Fibroblast of upper back skin (primary cell): ENCODE data around the gene TMEM9B.
"Not testable (repeated sequence)": the region's sequence is repeated elsewhere in the genome, so short reads cannot be mapped to it uniquely, and the experiment has no call there.

ENCODE experiments used
- DNase-seq: peaks from one replicate; pipeline ENCODE4 v3.0.0-alpha.2; 2013

Gene TMEM9B

GRCh38 chr11:8971924-8972316 lies 7.7 kb upstream of the TMEM9B start:
- DNase-seq: no peak

GRCh38 chr11:8971196-8971923 lies 7.1 kb upstream of the TMEM9B start:
- DNase-seq: no peak

GRCh38 chr11:8967184-8967583 lies 2.9 kb upstream of the TMEM9B start:
- DNase-seq: no peak

GRCh38 chr11:8963569-8964323 lies 496 bp downstream of the TMEM9B start:
- DNase-seq: no peak

GRCh38 chr11:8962841-8963240 lies 1.4 kb downstream of the TMEM9B start:
- DNase-seq: no peak

DNA sequence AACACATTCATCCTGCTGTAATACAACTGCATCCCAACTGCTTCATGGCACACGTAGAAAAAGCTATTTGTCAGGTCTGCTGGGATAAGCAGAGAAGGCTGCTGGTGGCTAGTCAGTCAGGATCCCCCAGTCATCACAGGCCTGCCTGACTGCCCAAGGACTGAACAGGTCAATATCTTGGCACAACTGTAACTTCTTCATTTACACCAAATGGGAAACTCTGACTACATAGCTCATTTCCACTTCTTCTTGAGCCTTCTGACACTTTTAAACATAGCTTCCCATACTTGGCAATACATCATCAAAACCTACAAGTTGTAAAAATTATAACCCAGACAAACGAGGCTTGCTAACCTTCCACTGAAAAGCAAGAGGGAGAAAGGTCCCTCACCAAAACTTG lies 2.8 kb downstream of the TMEM9B start:
- no peak for DNase-seq

- DNase-seq: peak; percentile 81
These were observed 4.6 kb downstream of the TMEM9B start for GRCh38 chr11:8959546-8960166.

DNA sequence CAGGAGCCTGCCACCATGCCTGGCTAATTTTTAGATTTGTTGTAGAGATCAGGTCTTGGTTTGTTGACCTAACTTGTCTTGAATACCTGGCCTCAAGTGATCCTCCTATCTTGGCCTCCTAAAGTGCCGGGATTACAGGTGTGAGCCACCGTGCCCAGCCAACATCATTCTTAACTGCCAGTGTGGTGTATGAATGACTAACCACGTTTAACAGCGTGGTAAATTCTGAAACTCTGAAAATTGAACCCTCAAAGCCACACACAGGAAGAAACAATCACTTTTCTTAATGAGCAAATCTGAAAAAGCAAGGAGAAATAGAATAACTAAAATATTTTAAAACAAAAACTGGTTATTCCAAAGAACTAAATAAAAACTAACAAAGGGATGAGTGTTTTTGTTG lies 7.4 kb downstream of the TMEM9B start:
- no peak for DNase-seq

GRCh38 chr11:8948886-8949285 lies 15.4 kb downstream of the TMEM9B start:
- DNase-seq: no peak

GRCh38 chr11:8947230-8947943 lies 16.9 kb downstream of the TMEM9B start:
- no peak for DNase-seq

- DNase-seq: no peak
These were observed 21.6 kb downstream of the TMEM9B start, which contains the start of gene ASCL3 for GRCh38 chr11:8942518-8943066. ASCL3 (minus strand) TSS chr11:8943016; CDS start chr11:8938161, 4,855 bp downstream.

- no peak for DNase-seq
These were observed 22.7 kb downstream of the TMEM9B start for GRCh38 chr11:8941341-8942103.

DNA sequence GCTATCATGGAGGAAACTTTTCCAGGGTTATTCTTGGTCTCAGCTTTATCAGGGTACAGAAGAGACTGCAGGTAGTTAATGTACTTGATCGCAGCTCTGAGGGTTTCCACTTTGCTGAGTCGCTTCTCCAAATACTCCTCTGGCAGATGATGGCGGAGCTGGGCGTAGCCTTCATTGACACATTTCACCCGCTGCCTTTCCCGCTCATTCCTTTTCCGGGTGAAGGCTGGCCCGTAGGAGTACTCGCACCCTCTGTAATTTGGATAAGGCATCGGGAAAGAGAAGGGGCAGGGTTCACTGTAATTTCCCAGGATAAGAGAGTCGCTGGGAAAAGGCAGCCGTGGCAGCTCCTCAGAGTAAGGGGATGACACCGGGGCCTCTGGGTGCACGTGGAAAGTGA lies 26.6 kb downstream of the TMEM9B start:
- no peak for DNase-seq

DNA sequence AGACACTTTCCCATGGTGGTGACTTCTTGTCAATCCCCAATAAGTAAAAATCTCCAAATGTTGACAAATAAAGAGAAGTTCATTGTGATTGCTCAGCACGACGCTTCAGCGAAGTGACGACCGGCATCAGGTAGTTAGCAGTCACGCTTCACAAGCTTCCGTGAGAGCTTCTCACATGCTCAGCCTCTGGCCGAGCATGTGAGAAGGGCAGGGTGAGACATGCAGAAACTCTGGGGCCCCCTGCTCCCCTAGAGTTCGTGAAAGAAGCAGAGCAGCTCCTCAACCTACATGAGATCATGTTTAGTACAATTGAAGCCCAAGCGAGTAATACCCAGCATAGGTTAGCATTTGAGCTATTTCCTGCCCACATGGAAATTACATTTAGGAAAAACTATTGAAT lies 27.1 kb downstream of the TMEM9B start:
- no peak for DNase-seq

DNA sequence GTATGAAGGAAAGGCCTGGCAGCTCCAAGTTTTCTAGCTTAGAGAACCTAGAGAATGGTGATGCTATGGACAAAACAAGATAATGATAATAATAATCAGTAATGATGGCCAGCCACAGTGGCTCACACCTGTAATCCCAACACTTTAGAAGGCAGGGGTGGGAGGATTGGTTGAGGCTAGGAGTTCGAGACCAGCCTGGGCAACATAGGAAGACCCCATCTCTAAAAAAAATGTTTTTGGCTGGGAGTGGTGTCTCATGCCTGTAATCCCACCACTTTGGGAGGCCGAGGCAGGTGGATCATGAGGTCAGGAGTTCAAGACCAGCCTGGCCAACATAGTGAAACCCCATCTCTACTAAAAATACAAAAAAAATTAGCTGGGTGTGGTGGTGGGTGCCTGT lies 28.5 kb downstream of the TMEM9B start:
- not testable (repeated sequence) for DNase-seq

DNA sequence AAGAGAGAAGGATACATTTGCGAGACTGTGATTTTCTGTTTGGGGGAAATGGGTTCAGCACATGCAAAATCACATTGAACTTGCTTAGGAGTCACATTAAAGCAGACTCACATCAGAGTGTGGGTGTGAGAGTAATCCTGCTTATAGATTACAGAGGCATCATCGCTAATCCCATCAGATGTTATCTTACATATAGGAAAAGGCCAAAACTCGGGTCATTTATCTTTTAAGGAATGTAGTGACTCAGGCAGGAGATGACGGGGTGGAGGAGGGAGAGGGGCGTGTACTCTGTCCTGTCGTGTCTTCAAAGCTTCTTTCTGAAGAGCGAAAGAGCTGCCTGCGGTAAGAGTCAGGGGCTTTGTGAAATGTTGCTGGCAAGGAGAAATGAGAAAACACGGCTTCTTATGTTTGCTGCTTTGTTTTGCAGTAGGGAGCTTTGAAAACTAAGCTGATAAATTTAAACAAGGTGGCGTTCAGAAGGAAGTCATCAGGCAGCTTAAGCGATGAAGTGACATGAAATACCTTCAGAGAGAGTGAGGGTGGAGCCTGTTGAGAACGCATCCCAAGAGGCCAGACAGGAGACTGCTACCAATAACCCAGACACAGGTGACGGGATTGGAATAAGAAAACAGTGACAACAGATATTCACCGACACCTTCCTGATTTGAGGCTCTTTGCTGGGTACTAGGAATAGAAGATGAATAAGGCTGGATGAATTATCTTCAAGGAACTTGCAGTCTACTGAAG lies 29.3 kb downstream of the TMEM9B start:
- peak; percentile 93 for DNase-seq

DNA sequence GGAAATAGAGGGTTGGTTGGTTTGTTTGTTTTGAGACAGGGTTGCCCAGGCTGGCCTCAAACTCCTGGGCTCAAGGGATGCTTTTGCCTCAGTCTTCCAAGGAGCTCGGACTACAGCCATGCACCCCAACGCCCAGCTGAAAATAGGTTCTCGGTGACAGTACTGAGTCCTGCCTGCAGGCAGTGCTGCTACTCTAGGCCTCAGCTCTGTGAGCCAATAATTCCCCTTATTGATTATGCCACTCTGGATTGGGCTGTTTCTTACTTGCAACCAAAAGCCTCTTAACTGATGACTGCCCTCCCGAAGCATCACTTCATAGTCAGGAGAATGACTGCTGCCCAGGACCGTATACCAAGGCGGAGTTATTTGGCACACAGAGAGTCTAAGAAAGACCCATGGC lies 30.3 kb downstream of the TMEM9B start:
- DNase-seq: no peak

- DNase-seq: no peak
These were observed 31.6 kb downstream of the TMEM9B start, which contains the start of gene C11orf16 for GRCh38 chr11:8932564-8933180. C11orf16 (minus strand) TSS chr11:8932947; CDS start chr11:8932308, 639 bp downstream.

- DNase-seq: no peak
These were observed 33.6 kb downstream of the TMEM9B start for GRCh38 chr11:8930456-8931175.

GRCh38 chr11:8928981-8929615 lies 35.1 kb downstream of the TMEM9B start:
- no peak for DNase-seq
